Fibroblast of lung (primary cell): ENCODE results near the gene SNX3. TPM values are rescaled to one million over a fixed set of nuclear protein-coding genes. Genes with fewer than 3 reads are reported as not detected.

Source experiments
- DNase-seq, 2 donors: peaks; one replicate each; pipeline versions ENCODE4 v3.0.0 to v3.0.0-alpha.2; 2010; ENCODE audit warnings: low read depth in 2 of 2
- H2AFZ ChIP-seq: 2 replicates; pipeline ENCODE4 v1.5.1; 2012; ENCODE audit warnings: low read length, control low read depth, inconsistent platforms
- H3K27ac ChIP-seq: 2 replicates; pipeline ENCODE4 v1.5.1; 2011; ENCODE audit warnings: low read length, control low read depth; ENCODE audit not compliant: insufficient read depth
- H3K27me3 ChIP-seq: 2 replicates; pipeline ENCODE4 v1.5.1; 2011; ENCODE audit warnings: mild to moderate bottlenecking, low read length; ENCODE audit not compliant: control insufficient read depth, insufficient read depth
- H3K36me3 ChIP-seq: 2 replicates; pipeline ENCODE4 v1.5.1; 2011; ENCODE audit warnings: low read length; ENCODE audit not compliant: control insufficient read depth, insufficient read depth
- H3K4me1 ChIP-seq: 2 replicates; pipeline ENCODE4 v1.5.1; 2011; ENCODE audit warnings: low read length; ENCODE audit not compliant: control insufficient read depth, insufficient read depth; ENCODE audit errors: extremely low read depth
- H3K4me2 ChIP-seq: 2 replicates; pipeline ENCODE4 v1.5.1; 2011; ENCODE audit warnings: low read length, control low read depth; ENCODE audit not compliant: insufficient read depth; ENCODE audit errors: extremely low read depth
- H3K4me3 ChIP-seq, 4 experiments: fragments of 200-600 bp in 1 of 4; sonication (generic) in 1 of 4; replicated peaks in 1 of 4; 2 replicates each; pipeline ENCODE4 v1.5.1; 2011 to 2016; ENCODE audit warnings: low read length in 4 of 4, low read depth in 3 of 4, mild to moderate bottlenecking in 3 of 4, control low read depth in 2 of 4, inconsistent platforms in 1 of 4, mixed read lengths in 1 of 4; ENCODE audit not compliant: insufficient read depth in 1 of 4; ENCODE audit errors: control extremely low read depth in 1 of 4
- H3K79me2 ChIP-seq: 2 replicates; pipeline ENCODE4 v1.5.1; 2012; ENCODE audit warnings: mild to moderate bottlenecking, low read length, inconsistent platforms; ENCODE audit not compliant: control insufficient read depth, insufficient read depth
- H3K9ac ChIP-seq: 2 replicates; pipeline ENCODE4 v1.5.1; 2011; ENCODE audit warnings: mild to moderate bottlenecking, low read length, control low read depth; ENCODE audit not compliant: insufficient read depth
- H3K9me3 ChIP-seq: 2 replicates; pipeline ENCODE4 v1.5.1; 2012; ENCODE audit warnings: low read depth, low read length; ENCODE audit not compliant: control insufficient read depth, insufficient read depth
- H4K20me1 ChIP-seq: 2 replicates; pipeline ENCODE4 v1.5.1; 2011; ENCODE audit warnings: low read length; ENCODE audit not compliant: control insufficient read depth, insufficient read depth; ENCODE audit errors: extremely low read depth
- EZH2 ChIP-seq: IDR thresholded peaks from 2 replicates; pipeline ENCODE4 v1.5.1; 2012; ENCODE audit warnings: low read length, control low read depth, mild to moderate bottlenecking; ENCODE audit errors: missing control alignments
- polyA plus RNA-seq, 2 donors: library from polyadenylated mRNA; depleted of rRNA in 1 of 2; stranded (reverse) in 1 of 2; unstranded in 1 of 2; fragments of >200 nt; gene quantifications; 2 replicates each; pipeline ENCODE4 v1.2.1, GENCODE V29; 2011 to 2012; ENCODE audit warnings: missing spikeins in 1 of 2
- total RNA-seq: library from RNA; depleted of rRNA; stranded (reverse); fragments of >200 nt; gene quantifications from 2 replicates; pipeline ENCODE4 v1.2.1, GENCODE V29; 2014
- TF ChIP-seq, protein P1 (sequence below), 2 donors: IDR thresholded peaks in 1 of 2; conservative IDR thresholded peaks in 1 of 2; 1 replicate in 1 of 2; 2 replicates in 1 of 2; pipeline ENCODE4 v1.5.1; 2011 to 2012; ENCODE audit warnings: low read length in 2 of 2, control low read depth in 1 of 2, inconsistent platforms in 1 of 2, low read depth in 1 of 2, mild to moderate bottlenecking in 1 of 2

The SNX3 gene
- total and polyA plus RNA-seq, 2 donors (not counting 1 experiment from before 2014, with no cell fraction given): 209 to 428 TPM

- no peak for TF ChIP-seq EZH2
- TF ChIP-seq, protein P1, sequence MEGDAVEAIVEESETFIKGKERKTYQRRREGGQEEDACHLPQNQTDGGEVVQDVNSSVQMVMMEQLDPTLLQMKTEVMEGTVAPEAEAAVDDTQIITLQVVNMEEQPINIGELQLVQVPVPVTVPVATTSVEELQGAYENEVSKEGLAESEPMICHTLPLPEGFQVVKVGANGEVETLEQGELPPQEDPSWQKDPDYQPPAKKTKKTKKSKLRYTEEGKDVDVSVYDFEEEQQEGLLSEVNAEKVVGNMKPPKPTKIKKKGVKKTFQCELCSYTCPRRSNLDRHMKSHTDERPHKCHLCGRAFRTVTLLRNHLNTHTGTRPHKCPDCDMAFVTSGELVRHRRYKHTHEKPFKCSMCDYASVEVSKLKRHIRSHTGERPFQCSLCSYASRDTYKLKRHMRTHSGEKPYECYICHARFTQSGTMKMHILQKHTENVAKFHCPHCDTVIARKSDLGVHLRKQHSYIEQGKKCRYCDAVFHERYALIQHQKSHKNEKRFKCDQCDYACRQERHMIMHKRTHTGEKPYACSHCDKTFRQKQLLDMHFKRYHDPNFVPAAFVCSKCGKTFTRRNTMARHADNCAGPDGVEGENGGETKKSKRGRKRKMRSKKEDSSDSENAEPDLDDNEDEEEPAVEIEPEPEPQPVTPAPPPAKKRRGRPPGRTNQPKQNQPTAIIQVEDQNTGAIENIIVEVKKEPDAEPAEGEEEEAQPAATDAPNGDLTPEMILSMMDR (conservative IDR thresholded peaks at IDR 0.05 in 1 of 2, IDR thresholded peaks at IDR 0.05 in 1 of 2; ENCODE audit: low read depth in 1 of 2, low read length in 2 of 2): no peak
- no peaks in the 10 kb centered on the region for H3K9me3 ChIP-seq
- no peak overlapping the region for H3K4me2 ChIP-seq
- no peak for DNase-seq
- no peak overlapping the region for H2AFZ ChIP-seq
- H4K20me1 ChIP-seq: peaks cover 2% of the 10 kb centered on the region
- H3K27me3 ChIP-seq: peaks cover 4% of the 10 kb centered on the region
- H3K27ac ChIP-seq: no peak overlapping the region
- H3K4me3 ChIP-seq: no peak overlapping the region
- H3K36me3 ChIP-seq: no peaks in the 10 kb centered on the region
- H3K79me2 ChIP-seq: no peaks in the 10 kb centered on the region
- H3K4me1 ChIP-seq: no peaks in the 10 kb centered on the region
- no peak overlapping the region for H3K9ac ChIP-seq
Measured at GRCh38 chr6:108193131-108193530, 67.7 kb downstream of the SNX3 start.

- H3K27ac ChIP-seq: no peak overlapping the region
- no peak overlapping the region for H2AFZ ChIP-seq
- H3K9ac ChIP-seq: no peak overlapping the region
- TF ChIP-seq, protein P1 (conservative IDR thresholded peaks at IDR 0.05 in 1 of 2, IDR thresholded peaks at IDR 0.05 in 1 of 2; ENCODE audit: low read depth in 1 of 2, low read length in 2 of 2): no peak
- no peak for TF ChIP-seq EZH2
- H3K4me1 ChIP-seq: no peaks in the 10 kb centered on the region
- H4K20me1 ChIP-seq: peaks cover 2% of the 10 kb centered on the region
- no peaks in the 10 kb centered on the region for H3K79me2 ChIP-seq
- no peak overlapping the region for H3K4me3 ChIP-seq
- no peaks in the 10 kb centered on the region for H3K9me3 ChIP-seq
- no peak overlapping the region for H3K4me2 ChIP-seq
- no peak for DNase-seq
- peaks cover 12% of the 10 kb centered on the region for H3K27me3 ChIP-seq
- no peaks in the 10 kb centered on the region for H3K36me3 ChIP-seq
Measured at GRCh38 chr6:108187519-108187918, 73.3 kb downstream of the SNX3 start.

DNA sequence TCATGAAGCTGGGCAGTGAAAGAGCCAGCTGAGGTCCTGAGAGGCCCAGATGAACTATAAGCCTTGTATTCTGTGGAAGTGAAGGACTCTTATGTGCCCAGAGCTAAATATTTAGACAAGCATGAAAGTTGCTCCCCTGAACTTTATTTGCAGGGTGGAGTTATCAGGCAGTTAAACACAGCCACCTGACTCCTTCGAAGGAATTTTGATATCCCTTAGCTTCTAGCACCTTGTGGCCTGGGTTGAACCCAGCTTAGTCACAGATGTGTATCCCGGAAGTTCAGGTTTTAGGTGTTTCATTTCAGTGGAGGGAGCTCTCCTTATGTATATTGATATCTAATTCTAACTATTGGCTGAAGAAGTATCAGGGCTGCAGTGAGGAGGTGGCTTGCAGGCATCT lies 74.6 kb downstream of the SNX3 start:
- Histone ChIP-seq H3K36me3 (no peaks in the 10 kb centered on the region), H3K9ac (no peak overlapping the region), H3K27ac (no peak overlapping the region), H3K27me3 (peaks cover 12% of the 10 kb centered on the region), H4K20me1 (peaks cover 2% of the 10 kb centered on the region), H3K4me1 (no peaks in the 10 kb centered on the region), H3K4me2 (no peak overlapping the region), H3K9me3 (no peaks in the 10 kb centered on the region), H3K79me2 (no peaks in the 10 kb centered on the region), H2AFZ (no peak overlapping the region), H3K4me3 (no peak overlapping the region)
- TF ChIP-seq, protein P1 (conservative IDR thresholded peaks at IDR 0.05 in 1 of 2, IDR thresholded peaks at IDR 0.05 in 1 of 2; ENCODE audit: low read depth in 1 of 2, low read length in 2 of 2): no peak
- TF ChIP-seq EZH2: no peak
- no peak for DNase-seq
